ENCODE measurements around the gene PBX4. TPM values are rescaled to one million over a fixed set of nuclear protein-coding genes. Genes with fewer than 3 reads are reported as not detected.

The PBX4 gene
- total RNA-seq, 1 donor from 2014 or later = 2.7 TPM

- H3K4me3 ChIP-seq (ENCODE audit: low read depth, low read length) = no peak overlapping the region
- no peak for TF ChIP-seq CTCF (conservative IDR thresholded peaks at IDR 0.05; ENCODE audit: low read depth, low read length)
- no peak for DNase-seq (ENCODE audit: low read depth)
Measured at GRCh38 chr19:19637523-19638251, 19.2 kb upstream of the PBX4 start.

GRCh38 chr19:19637186-19637522 lies 18.7 kb upstream of the PBX4 start:
- DNase-seq (ENCODE audit: low read depth) = no peak
- H3K4me3 ChIP-seq (ENCODE audit: low read depth, low read length) = no peak overlapping the region
- TF ChIP-seq CTCF (conservative IDR thresholded peaks at IDR 0.05; ENCODE audit: low read depth, low read length) = no peak

GRCh38 chr19:19636573-19637185 lies 18.2 kb upstream of the PBX4 start:
- DNase-seq (ENCODE audit: low read depth) = no peak
- TF ChIP-seq CTCF (conservative IDR thresholded peaks at IDR 0.05; ENCODE audit: low read depth, low read length) = no peak
- no peak overlapping the region for H3K4me3 ChIP-seq (ENCODE audit: low read depth, low read length)

GRCh38 chr19:19635313-19635702 lies 16.8 kb upstream of the PBX4 start:
- H3K4me3 ChIP-seq (ENCODE audit: low read depth, low read length) = no peak overlapping the region
- TF ChIP-seq CTCF (conservative IDR thresholded peaks at IDR 0.05; ENCODE audit: low read depth, low read length) = no peak
- DNase-seq (ENCODE audit: low read depth) = no peak

GRCh38 chr19:19634516-19635312 lies 16.2 kb upstream of the PBX4 start:
- TF ChIP-seq CTCF (conservative IDR thresholded peaks at IDR 0.05; ENCODE audit: low read depth, low read length) = no peak
- DNase-seq (ENCODE audit: low read depth) = no peak
- no peak overlapping the region for H3K4me3 ChIP-seq (ENCODE audit: low read depth, low read length)

- no peak for TF ChIP-seq CTCF (conservative IDR thresholded peaks at IDR 0.05; ENCODE audit: low read depth, low read length)
- H3K4me3 ChIP-seq (ENCODE audit: low read depth, low read length) = no peak overlapping the region
- DNase-seq (ENCODE audit: low read depth) = no peak
Measured at GRCh38 chr19:19633711-19634515, 15.4 kb upstream of the PBX4 start.
